HepG2 (cell line): ENCODE measurements around the gene KDM8. TPM values are rescaled to one million over a fixed set of nuclear protein-coding genes. Genes with fewer than 3 reads are reported as not detected.

Source experiments
- MEF2D ChIP-seq: sonication (generic); formaldehyde crosslinking; IDR thresholded peaks from 2 replicates; pipeline ENCODE4 v1.5.1; 2020; ENCODE audit warnings: mild to moderate bottlenecking, missing genetic modification reagents
- NCOA1 ChIP-seq: sonication (generic); formaldehyde crosslinking; IDR thresholded peaks from 2 replicates; pipeline ENCODE4 v1.9.0; 2021; ENCODE audit warnings: missing genetic modification reagents
- THYN1 ChIP-seq: sonication (generic); formaldehyde crosslinking; IDR thresholded peaks from 2 replicates; pipeline ENCODE4 v1.8.1; 2023; ENCODE audit warnings: low read depth, mild to moderate bottlenecking, moderate library complexity, missing genetic modification reagents, borderline replicate concordance
- ZBTB3 ChIP-seq: sonication (generic); formaldehyde crosslinking; IDR thresholded peaks from 2 replicates; pipeline ENCODE4 v1.4.0; 2020; ENCODE audit warnings: low read depth, mild to moderate bottlenecking, moderate library complexity, missing genetic modification reagents, borderline replicate concordance
- ZNF34 ChIP-seq: sonication (generic); formaldehyde crosslinking; IDR thresholded peaks from 2 replicates; pipeline ENCODE4 v1.4.0; 2020; ENCODE audit warnings: mild to moderate bottlenecking, missing genetic modification reagents, borderline replicate concordance
- ZNF557 ChIP-seq: sonication (generic); formaldehyde crosslinking; IDR thresholded peaks from 2 replicates; pipeline ENCODE4 v1.4.0; 2020; ENCODE audit warnings: missing genetic modification reagents
- ZSCAN12 ChIP-seq: sonication (generic); formaldehyde crosslinking; IDR thresholded peaks from 2 replicates; pipeline ENCODE4 v1.9.0; 2021; ENCODE audit warnings: mild to moderate bottlenecking, missing genetic modification reagents
- polyA plus RNA-seq, 8 experiments: library from polyadenylated mRNA; depleted of rRNA in 3 of 8; stranded (reverse) in 7 of 8; unstranded in 1 of 8; fragments of >200 nt; fragmentation: Illumina TruSeq in 4 of 8; extraction: Trizol in 4 of 8; gene quantifications; 2 replicates each; pipeline versions ENCODE4 v1.2.1 to v1.2.3, GENCODE V29; 2011 to 2016; ENCODE audit warnings: low read depth in 4 of 8, missing spikeins in 1 of 8, mixed read lengths in 1 of 8; ENCODE audit not compliant: insufficient read depth in 1 of 8
- total RNA-seq, 5 experiments: library from RNA; depleted of rRNA; stranded (reverse); fragments of >200 nt; fragmentation: Illumina TruSeq; extraction: Trizol; gene quantifications; 2 replicates each; pipeline ENCODE4 v1.2.3, GENCODE V29; 2016; ENCODE audit warnings: low read depth in 1 of 5
- TF ChIP-seq, protein P1 (sequence below): IDR thresholded peaks from 2 replicates; pipeline ENCODE4 v1.6.1; 2016; ENCODE audit warnings: mild to moderate bottlenecking
- TF ChIP-seq, protein P2 (sequence below), 2 experiments: sonication (generic) in 1 of 2; formaldehyde crosslinking in 1 of 2; IDR thresholded peaks; 2 replicates each; pipeline versions ENCODE4 v1.5.1 to v1.6.1; 2011 to 2020; ENCODE audit warnings: borderline replicate concordance in 1 of 2, low read depth in 1 of 2, low read length in 1 of 2, mild to moderate bottlenecking in 1 of 2, missing genetic modification reagents in 1 of 2, moderate library complexity in 1 of 2
- TF ChIP-seq, protein P3 (sequence below): sonication (generic); formaldehyde crosslinking; IDR thresholded peaks from 2 replicates; pipeline ENCODE4 v1.4.0; 2020; ENCODE audit warnings: missing genetic modification reagents
- TF ChIP-seq, protein P4 (sequence below): sonication (generic); formaldehyde crosslinking; IDR thresholded peaks from 2 replicates; pipeline ENCODE4 v1.5.1; 2020; ENCODE audit warnings: mild to moderate bottlenecking, moderate library complexity, missing genetic modification reagents
- TF ChIP-seq, protein P5 (sequence below): sonication (generic); formaldehyde crosslinking; IDR thresholded peaks from 2 replicates; pipeline ENCODE4 v1.4.0; 2020; ENCODE audit warnings: missing genetic modification reagents
- TF ChIP-seq, protein P6 (sequence below): sonication (generic); formaldehyde crosslinking; IDR thresholded peaks from 2 replicates; pipeline ENCODE4; 2020; ENCODE audit warnings: missing genetic modification reagents, mild to moderate bottlenecking, borderline replicate concordance

Gene KDM8
- total and polyA plus RNA-seq, 2 of the 13 experiments (the other 11 are each of a cell fraction or from before 2014, with no cell fraction given), result 3.3 to 8.6 TPM

DNA sequence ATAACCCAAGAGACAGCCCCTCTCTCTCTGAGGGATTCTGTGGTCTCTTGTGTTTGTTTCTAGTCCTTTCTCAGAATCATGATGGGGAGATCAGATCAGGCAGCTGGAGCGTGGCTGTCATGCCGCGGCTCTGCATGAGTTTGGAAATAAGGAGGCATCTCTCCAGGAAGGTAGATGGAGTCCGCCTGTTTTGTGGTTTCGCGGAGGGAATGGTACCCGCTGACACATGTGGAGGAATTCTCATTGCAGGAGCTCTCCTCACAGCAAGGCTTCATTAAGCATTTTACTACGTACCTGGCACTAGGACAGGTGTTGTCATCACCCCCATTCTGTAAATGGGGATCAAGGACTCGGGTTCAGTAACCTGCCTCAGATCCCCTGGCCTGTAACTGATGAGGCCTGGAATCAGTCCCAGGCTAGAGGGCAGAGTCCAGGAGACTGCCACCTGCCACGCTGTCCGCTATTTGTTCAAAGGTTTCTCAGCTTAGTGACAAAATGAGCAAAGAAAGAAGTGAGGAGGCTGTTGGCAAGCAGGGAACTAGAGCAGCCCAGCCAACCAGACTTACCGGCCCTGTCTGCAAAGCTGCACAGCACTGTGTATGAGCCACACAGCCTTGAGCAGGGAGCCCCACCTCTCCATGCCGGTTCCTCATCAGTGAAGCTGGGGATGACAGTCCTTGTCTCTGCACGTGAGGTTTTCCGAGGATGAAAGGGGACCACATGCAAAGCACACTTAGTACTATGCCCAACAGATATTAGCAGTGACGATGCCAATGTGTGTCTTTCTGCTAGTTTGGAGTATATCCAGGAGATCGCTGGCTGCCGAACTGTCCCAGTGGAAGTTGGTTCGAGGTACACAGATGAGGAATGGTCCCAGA lies 11.0 kb downstream of the KDM8 start (continued):
- TF ChIP-seq, protein P1, sequence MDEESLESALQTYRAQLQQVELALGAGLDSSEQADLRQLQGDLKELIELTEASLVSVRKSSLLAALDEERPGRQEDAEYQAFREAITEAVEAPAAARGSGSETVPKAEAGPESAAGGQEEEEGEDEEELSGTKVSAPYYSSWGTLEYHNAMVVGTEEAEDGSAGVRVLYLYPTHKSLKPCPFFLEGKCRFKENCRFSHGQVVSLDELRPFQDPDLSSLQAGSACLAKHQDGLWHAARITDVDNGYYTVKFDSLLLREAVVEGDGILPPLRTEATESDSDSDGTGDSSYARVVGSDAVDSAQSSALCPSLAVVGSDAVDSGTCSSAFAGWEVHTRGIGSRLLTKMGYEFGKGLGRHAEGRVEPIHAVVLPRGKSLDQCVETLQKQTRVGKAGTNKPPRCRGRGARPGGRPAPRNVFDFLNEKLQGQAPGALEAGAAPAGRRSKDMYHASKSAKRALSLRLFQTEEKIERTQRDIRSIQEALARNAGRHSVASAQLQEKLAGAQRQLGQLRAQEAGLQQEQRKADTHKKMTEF, result peak; percentile 58; the same call in 1 of the 2 replicates
- TF ChIP-seq ZNF557 (CRISPR knock-in tag), result no peak
- no peak for TF ChIP-seq ZBTB3 (CRISPR knock-in tag)
- TF ChIP-seq, protein P2, sequence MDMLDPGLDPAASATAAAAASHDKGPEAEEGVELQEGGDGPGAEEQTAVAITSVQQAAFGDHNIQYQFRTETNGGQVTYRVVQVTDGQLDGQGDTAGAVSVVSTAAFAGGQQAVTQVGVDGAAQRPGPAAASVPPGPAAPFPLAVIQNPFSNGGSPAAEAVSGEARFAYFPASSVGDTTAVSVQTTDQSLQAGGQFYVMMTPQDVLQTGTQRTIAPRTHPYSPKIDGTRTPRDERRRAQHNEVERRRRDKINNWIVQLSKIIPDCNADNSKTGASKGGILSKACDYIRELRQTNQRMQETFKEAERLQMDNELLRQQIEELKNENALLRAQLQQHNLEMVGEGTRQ (IDR thresholded peaks at IDR 0.05; ENCODE audit: low read depth, low read length), result no peak
- TF ChIP-seq, protein P2 (CRISPR knock-in tag; IDR thresholded peaks at IDR 0.05; ENCODE audit: borderline replicate concordance), result no peak
- TF ChIP-seq, protein P3, sequence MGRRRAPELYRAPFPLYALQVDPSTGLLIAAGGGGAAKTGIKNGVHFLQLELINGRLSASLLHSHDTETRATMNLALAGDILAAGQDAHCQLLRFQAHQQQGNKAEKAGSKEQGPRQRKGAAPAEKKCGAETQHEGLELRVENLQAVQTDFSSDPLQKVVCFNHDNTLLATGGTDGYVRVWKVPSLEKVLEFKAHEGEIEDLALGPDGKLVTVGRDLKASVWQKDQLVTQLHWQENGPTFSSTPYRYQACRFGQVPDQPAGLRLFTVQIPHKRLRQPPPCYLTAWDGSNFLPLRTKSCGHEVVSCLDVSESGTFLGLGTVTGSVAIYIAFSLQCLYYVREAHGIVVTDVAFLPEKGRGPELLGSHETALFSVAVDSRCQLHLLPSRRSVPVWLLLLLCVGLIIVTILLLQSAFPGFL (CRISPR knock-in tag), result no peak
- no peak for TF ChIP-seq MEF2D (CRISPR knock-in tag)
- no peak for TF ChIP-seq THYN1 (CRISPR knock-in tag)
- TF ChIP-seq, protein P4, sequence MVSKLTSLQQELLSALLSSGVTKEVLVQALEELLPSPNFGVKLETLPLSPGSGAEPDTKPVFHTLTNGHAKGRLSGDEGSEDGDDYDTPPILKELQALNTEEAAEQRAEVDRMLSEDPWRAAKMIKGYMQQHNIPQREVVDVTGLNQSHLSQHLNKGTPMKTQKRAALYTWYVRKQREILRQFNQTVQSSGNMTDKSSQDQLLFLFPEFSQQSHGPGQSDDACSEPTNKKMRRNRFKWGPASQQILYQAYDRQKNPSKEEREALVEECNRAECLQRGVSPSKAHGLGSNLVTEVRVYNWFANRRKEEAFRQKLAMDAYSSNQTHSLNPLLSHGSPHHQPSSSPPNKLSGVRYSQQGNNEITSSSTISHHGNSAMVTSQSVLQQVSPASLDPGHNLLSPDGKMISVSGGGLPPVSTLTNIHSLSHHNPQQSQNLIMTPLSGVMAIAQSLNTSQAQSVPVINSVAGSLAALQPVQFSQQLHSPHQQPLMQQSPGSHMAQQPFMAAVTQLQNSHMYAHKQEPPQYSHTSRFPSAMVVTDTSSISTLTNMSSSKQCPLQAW (CRISPR knock-in tag), result peak; percentile 71; the same call in 1 of the 2 replicates
- 0 out of 2 replicates have a peak, but pooled peaks have one; percentile 63 for TF ChIP-seq NCOA1 (CRISPR knock-in tag)
- TF ChIP-seq, protein P5, sequence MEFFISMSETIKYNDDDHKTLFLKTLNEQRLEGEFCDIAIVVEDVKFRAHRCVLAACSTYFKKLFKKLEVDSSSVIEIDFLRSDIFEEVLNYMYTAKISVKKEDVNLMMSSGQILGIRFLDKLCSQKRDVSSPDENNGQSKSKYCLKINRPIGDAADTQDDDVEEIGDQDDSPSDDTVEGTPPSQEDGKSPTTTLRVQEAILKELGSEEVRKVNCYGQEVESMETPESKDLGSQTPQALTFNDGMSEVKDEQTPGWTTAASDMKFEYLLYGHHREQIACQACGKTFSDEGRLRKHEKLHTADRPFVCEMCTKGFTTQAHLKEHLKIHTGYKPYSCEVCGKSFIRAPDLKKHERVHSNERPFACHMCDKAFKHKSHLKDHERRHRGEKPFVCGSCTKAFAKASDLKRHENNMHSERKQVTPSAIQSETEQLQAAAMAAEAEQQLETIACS, result no peak
- no peak for TF ChIP-seq ZNF34 (CRISPR knock-in tag)
- TF ChIP-seq, protein P6, sequence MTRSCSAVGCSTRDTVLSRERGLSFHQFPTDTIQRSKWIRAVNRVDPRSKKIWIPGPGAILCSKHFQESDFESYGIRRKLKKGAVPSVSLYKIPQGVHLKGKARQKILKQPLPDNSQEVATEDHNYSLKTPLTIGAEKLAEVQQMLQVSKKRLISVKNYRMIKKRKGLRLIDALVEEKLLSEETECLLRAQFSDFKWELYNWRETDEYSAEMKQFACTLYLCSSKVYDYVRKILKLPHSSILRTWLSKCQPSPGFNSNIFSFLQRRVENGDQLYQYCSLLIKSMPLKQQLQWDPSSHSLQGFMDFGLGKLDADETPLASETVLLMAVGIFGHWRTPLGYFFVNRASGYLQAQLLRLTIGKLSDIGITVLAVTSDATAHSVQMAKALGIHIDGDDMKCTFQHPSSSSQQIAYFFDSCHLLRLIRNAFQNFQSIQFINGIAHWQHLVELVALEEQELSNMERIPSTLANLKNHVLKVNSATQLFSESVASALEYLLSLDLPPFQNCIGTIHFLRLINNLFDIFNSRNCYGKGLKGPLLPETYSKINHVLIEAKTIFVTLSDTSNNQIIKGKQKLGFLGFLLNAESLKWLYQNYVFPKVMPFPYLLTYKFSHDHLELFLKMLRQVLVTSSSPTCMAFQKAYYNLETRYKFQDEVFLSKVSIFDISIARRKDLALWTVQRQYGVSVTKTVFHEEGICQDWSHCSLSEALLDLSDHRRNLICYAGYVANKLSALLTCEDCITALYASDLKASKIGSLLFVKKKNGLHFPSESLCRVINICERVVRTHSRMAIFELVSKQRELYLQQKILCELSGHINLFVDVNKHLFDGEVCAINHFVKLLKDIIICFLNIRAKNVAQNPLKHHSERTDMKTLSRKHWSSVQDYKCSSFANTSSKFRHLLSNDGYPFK, result peak; percentile 49; the same call in 1 of the 2 replicates
- TF ChIP-seq ZSCAN12 (CRISPR knock-in tag), result no peak
